Measurements from ENCODE around the gene PDSS2.

Gene PDSS2

GRCh38 chr6:107115695-107116327 is 343.6 kb downstream of the PDSS2 start:
- peak in 7 of 14 donors; percentile 9 to 63 (median 19) for DNase-seq

- DNase-seq: peak in 8 of 14 donors; percentile 29 to 65 (median 38)
Observed at GRCh38 chr6:107114926-107115694, 344.3 kb downstream of the PDSS2 start, which contains the start of gene BEND3. BEND3 (minus strand) TSS chr6:107115515; CDS start chr6:107099285, 16,230 bp downstream.

- peak in 13 of 14 donors; percentile 26 to 90 (median 68) for DNase-seq
Observed at GRCh38 chr6:107114213-107114925, 345.0 kb downstream of the PDSS2 start.

- DNase-seq: no peak
Observed at GRCh38 chr6:107110200-107110599, 349.2 kb downstream of the PDSS2 start.

- no peak for DNase-seq
Observed at GRCh38 chr6:107108201-107108890, 351.0 kb downstream of the PDSS2 start.

GRCh38 chr6:107107791-107108190 is 351.6 kb downstream of the PDSS2 start:
- DNase-seq: no peak

- no peak for DNase-seq
Observed at GRCh38 chr6:107106165-107106564, 353.2 kb downstream of the PDSS2 start.

- DNase-seq: no peak
Observed at GRCh38 chr6:107105511-107106116, 353.8 kb downstream of the PDSS2 start.

- DNase-seq: no peak
Observed at GRCh38 chr6:107103082-107103481, 356.3 kb downstream of the PDSS2 start.

All from C1 segment of cervical spinal cord (tissue), 14 donors.